Stomach (tissue), 4 donors: ENCODE data around the gene LCE6A.

Source experiments
- EP300 ChIP-seq: sonication (generic); formaldehyde crosslinking; IDR thresholded peaks from one replicate; pipeline ENCODE4 v1.6.1; 2017; ENCODE audit warnings: antibody characterized with exemption
- POLR2A ChIP-seq, 4 donors: fragments of 450-650 bp; IDR thresholded peaks; one replicate each; pipeline ENCODE4 v1.6.1; 2016; ENCODE audit warnings: antibody characterized with exemption in 4 of 4, control low read depth in 2 of 4, mild to moderate bottlenecking in 1 of 4, moderate library complexity in 1 of 4
- TF ChIP-seq, protein P1 (sequence below), 7 experiments: fragments of 450-650 bp in 4 of 7; fragments of 200-600 bp in 3 of 7; sonication (generic) in 3 of 7; IDR thresholded peaks; one replicate each; pipeline ENCODE4 v1.5.1; 2016 to 2019; ENCODE audit warnings: antibody characterized with exemption in 7 of 7, control low read depth in 2 of 7, mild to moderate bottlenecking in 1 of 7

DNA sequence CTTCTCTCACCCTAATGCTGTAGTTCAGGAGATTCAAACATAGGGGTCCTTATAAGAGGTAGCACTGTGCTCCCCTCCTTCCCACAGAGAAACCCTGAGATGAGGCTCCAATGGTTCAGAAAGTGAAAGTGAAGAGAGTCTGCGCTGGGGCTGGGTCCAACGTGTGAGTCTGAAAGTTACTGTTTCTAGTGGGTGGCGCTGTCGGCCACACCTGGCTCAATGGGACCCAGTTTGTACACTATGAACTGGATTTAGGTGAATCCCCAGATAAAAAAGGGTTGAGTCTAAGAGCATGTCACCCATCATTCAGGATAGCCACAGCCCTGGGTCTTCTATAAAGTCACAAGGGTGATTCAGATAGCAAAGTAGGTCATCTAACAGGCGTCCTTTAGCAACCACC lies 38.3 kb downstream of the LCE6A start:
- TF ChIP-seq, protein P1, sequence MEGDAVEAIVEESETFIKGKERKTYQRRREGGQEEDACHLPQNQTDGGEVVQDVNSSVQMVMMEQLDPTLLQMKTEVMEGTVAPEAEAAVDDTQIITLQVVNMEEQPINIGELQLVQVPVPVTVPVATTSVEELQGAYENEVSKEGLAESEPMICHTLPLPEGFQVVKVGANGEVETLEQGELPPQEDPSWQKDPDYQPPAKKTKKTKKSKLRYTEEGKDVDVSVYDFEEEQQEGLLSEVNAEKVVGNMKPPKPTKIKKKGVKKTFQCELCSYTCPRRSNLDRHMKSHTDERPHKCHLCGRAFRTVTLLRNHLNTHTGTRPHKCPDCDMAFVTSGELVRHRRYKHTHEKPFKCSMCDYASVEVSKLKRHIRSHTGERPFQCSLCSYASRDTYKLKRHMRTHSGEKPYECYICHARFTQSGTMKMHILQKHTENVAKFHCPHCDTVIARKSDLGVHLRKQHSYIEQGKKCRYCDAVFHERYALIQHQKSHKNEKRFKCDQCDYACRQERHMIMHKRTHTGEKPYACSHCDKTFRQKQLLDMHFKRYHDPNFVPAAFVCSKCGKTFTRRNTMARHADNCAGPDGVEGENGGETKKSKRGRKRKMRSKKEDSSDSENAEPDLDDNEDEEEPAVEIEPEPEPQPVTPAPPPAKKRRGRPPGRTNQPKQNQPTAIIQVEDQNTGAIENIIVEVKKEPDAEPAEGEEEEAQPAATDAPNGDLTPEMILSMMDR (IDR thresholded peaks at IDR 0.05) = no peak
- TF ChIP-seq POLR2A (IDR thresholded peaks at IDR 0.05) = no peak
- TF ChIP-seq EP300 = no peak
